IPS-NIHi7 (cell line): ENCODE results near the gene ERFE.

Experiments used
- DNase-seq: peaks from one replicate; pipeline ENCODE4 v3.0.0; 2012; ENCODE audit warnings: mixed read lengths; ENCODE audit errors: extremely low spot score

The ERFE gene

DNA sequence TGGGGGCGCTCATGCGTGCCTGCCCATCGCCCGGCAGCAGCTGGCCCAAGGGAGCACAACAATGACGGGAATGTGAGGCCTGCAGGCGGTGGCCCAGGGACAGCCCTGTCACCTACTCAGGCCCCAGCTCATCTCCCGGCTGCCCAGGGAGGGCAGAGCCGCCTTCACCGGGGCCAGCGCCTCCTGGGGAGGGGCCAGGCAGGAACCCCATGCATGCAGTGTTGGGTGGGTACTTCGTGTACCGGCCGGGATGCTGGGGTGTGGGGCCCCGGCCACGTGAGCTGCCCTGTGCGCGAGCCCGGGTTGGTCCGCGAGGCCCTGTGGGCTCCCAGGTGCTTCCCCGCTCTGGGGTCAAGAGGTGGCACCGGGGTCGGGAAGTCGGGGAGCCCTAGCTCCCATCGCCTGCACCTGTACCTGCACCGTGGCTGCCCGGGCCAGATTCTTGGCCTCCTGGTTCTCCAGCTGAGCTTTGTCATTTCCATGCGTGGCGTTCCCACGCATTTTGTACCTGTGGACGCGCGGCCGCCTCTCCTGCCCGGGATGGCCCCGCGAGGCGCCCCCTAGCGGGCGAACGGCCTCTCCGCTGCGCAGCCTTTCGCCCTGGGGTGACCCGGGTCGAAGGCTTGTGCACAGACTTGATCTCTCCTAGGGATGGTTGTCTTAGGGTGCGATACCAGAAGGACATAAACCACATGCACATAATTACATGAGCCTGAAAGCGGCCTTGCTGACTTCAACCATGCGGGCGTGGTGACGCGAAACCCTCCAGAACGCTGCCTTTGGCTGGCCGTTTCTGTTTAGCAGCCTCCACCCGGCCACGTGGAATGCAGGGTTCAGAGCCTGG lies 19.4 kb upstream of the ERFE start:
- peak; percentile 81 for DNase-seq

GRCh38 chr2:238140040-238140439 lies 18.7 kb upstream of the ERFE start:
- no peak for DNase-seq

GRCh38 chr2:238140721-238141540 lies 17.8 kb upstream of the ERFE start:
- DNase-seq: no peak

- DNase-seq: no peak
Measured at GRCh38 chr2:238141541-238142318, 17.0 kb upstream of the ERFE start.

GRCh38 chr2:238142382-238143205 lies 16.2 kb upstream of the ERFE start:
- no peak for DNase-seq

GRCh38 chr2:238143239-238143951 lies 15.4 kb upstream of the ERFE start:
- DNase-seq: no peak

DNA sequence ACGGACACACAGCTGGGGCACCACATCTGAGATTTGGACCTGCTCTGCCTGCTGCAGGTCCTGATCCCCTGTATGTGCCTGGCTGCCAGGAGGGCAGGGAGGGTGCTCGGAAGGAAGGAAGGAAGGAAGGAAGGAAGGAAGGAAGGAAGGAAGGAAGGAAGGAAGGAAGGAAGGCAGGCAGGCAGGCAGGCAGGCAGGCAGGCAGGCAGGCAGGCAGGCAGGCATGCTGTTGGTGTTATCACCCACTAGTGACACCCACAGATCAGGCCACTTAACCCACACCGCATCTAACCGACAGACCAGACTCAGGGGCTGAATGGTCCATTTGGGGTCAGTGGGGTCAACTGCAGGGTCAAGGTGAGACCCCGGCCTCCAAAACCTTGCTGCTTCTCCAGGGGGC lies 14.5 kb upstream of the ERFE start:
- no peak for DNase-seq

GRCh38 chr2:238145046-238145445 lies 13.7 kb upstream of the ERFE start:
- DNase-seq: no peak

- DNase-seq: no peak
Measured at GRCh38 chr2:238145851-238146250, 12.9 kb upstream of the ERFE start.

DNA sequence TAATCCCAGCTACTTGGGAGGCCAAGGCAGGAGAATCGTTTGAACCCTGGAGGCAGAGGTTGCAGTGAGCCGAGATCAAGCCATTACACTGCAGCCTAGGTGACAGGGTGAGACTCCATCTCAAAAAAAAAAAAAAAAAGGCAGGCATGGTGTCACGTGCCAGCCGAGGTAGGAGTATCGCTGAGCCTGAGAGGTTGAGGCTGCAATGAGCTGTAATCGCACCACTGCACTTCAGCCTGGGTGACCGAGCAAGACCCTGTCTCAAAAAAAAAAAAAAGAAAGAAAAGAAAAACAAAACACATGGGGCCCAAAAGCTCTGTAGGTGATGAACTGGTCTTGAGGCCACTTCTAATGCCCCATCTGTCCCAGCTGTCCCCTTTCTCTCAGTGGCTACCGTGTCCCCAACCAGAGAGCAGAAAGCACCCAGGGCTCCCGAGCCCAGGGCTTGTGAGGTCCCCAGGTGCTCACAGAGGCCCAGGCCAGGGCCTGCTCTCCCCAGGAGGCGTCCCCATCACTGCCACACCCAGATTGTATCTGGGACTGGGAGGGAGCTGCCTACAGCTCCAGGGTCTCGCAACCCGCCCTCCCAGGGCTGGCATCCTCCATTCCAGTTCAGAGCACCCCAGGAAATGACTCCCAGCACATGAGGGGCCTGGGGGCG lies 11.8 kb upstream of the ERFE start:
- no peak for DNase-seq

GRCh38 chr2:238148981-238149380 lies 9.8 kb upstream of the ERFE start:
- no peak for DNase-seq

DNA sequence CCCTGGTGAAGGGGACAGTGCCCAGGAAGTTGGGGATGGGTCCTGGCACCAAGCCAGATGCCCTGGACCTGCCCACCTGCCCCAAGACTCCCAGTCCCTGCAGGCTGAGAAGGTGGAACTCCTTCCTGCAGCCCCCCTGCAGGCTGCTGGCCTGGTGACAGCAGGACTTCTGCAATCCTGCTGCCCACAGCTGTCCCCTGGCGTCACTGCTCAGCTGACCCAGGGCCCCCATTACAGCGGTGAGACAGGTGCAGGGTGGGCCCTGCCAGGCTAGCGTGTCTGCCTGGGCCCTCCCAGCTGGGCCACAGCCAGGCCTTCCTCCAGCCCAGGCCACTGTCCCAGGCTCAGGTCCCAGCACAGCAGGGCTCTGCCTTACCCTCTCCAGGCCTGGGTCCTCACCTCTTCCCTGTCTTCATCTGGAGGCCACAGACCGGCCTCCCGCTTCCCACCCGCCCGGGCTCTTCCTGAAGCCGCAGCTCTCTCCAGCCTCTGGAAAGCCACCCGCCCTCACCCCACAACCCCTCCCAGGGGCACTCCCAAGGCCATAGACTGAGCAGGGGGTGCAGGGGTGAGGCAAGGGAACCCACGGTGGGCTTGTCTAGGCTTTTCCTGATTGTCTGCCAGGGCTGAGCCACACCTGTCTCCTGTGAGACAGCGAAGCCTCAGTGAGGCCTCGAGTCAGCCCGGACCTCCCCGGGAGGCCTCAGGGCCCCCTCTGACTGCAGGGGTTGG lies 8.8 kb upstream of the ERFE start:
- DNase-seq: no peak

DNA sequence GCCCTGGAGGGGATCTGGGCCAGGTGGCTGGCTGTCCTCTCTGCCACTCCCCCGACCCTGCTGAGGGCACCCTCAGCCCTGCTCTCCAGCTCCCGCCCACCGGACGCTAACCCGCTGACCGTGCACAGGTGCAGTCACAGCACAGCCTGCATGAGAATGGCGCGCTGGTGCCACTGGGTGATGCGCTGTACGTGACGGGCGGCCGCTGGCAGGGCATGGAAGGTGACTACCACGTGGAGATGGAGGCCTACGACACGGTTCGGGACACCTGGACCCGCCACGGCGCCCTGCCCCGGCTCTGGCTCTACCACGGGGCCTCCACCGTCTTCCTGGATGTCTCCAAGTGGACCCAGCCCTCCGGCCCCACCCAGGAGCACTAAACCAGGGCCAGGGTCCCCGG lies 8.1 kb upstream of the ERFE start:
- DNase-seq: no peak

- no peak for DNase-seq
Measured at GRCh38 chr2:238151205-238151604, 7.6 kb upstream of the ERFE start.

DNA sequence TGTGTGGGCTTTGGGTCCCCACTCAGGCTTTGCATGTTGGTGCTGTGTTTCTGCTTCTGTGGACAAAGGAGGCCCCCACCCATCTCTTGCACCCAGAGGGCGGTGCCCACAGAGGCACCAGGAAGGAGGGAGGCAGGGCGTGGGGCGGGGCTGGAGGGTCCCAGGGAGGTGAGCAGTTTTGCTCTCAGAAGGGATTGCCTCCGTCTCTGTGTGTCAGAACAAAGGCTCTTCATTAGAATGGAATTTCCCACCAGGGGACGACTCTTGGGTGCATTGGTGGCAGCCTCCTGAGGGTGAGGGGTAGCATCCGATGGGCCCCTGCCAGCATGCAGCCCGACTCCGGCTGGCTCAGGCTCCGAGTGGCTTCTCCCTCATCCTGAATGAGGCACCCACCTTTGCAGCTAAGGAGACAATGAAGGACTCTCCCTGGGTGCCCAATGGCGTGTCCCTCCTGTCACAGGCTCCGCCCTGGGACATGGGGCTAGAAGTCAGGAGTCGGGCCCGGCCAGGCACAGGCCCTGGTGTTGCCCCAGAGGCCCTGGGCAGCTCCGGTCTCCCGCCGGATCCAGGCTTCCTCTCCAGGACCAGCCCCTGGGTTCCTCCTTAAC lies 7.0 kb upstream of the ERFE start:
- no peak for DNase-seq

DNA sequence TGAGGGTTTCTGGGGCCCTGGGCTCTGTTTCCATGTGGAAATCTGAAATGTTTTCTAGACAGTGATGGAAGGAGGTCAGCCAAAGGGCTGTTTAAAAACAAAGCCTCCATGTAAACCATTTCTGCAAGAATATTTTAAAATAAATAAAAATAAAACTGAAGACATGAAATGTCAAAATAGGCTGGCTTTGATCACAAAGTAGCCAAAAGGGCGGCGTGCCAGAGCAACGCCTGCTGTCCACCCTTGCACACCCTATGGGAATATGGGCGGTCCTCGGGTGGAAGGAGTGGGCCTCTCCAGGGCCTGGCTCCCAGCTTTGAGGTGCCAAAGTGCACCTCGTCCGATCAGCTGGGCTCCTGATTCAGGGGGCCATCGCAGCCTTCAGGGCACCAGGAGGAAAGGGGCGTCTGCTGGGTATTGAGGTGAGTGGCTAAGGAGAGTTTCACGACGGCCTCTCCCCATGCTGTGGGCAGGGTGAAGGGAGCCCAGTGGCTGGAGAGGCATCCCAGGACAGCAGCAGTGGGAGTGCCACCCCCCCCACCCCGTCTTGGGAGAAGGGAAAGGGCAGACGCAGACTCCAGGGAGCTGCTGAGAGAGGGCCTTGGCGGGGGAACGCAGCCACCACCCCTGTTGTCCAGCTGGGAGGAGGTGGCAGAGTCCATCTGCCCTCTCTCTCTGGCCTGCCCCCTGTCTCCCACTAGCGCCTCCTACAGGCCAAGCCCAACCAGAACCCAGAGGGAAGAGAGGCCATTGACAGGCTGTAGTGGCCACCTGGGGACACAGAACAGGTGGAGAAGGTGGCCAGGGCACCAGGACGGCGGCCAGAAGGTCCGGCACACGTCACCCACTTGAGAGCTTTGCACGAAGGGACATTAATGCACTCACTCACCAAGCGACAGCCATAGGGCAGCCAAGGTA lies 5.7 kb upstream of the ERFE start:
- DNase-seq: no peak

DNA sequence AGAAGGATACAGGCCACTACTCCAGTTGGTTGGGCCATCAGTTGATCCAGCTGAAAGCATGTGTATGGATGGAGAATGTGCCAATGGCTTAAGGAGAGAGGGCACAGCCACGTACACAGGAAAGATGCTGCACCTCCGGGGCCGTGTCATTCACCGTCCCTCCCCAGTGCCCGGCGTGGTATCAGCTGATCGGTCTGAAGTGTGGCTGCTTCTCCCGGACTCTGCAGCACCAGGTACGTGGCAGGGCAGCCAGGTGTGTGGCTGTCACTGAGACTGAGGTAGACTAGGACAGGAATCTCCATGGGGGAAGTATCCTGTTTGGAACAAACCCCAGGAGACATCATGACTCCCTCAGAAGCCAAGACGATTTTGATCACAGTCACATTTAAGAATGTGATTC lies 4.2 kb upstream of the ERFE start:
- no peak for DNase-seq
